HG02840 (cell line): ENCODE results near the gene TEX29.

Experiments
- ATAC-seq: cut with Tn5 transposase; IDR thresholded peaks from one replicate; pipeline ENCODE4 v1.9.1; 2021; ENCODE audit warnings: mild to moderate bottlenecking, moderate library complexity, moderate number of reproducible peaks; ENCODE audit not compliant: unreplicated experiment, low FRiP score

The TEX29 gene

DNA sequence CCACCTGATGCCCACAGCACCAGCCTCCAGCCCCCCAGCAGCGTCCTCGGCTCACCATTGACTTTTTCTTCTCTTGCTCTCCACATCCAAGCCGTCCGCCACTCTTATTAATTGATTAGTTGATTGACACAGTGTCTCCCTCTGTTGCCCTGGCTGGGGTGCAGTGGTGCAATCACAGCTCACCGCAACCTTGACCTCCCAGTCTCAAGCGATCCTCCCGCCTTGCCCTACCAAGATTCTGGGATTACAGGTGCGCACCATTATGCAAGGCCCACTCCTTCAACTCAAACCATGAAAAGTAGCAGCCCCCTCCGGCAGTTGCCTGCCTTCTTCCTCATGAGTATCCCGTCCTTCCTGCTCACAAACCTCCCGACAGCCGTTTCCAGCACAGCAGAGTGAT, 921 bp upstream of the TEX29 start:
- ATAC-seq: no peak

GRCh38 chr13:111322001-111322915, 1.8 kb downstream of the TEX29 start:
- no peak for ATAC-seq

- ATAC-seq: no peak
These were observed 2.5 kb downstream of the TEX29 start for GRCh38 chr13:111322916-111323331.

DNA sequence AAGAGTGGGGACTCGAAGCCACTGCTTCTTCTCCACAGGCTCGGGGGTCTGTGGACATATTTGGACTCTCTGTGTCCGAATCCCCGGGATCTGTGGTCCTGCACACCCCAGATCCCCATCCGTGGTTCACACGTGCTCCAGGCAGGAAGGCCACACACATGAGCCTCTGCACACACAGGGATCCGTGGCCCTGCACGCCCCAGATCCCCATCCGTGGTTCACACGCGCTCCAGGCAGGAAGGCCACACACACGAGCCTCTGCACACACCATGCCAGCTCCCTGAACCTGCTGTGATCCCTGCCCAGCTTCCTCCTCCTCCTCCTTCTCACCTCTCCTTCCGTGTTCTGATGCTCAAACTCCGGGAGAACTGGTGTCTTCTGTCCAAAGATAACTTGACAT, 3.1 kb downstream of the TEX29 start:
- no peak for ATAC-seq

DNA sequence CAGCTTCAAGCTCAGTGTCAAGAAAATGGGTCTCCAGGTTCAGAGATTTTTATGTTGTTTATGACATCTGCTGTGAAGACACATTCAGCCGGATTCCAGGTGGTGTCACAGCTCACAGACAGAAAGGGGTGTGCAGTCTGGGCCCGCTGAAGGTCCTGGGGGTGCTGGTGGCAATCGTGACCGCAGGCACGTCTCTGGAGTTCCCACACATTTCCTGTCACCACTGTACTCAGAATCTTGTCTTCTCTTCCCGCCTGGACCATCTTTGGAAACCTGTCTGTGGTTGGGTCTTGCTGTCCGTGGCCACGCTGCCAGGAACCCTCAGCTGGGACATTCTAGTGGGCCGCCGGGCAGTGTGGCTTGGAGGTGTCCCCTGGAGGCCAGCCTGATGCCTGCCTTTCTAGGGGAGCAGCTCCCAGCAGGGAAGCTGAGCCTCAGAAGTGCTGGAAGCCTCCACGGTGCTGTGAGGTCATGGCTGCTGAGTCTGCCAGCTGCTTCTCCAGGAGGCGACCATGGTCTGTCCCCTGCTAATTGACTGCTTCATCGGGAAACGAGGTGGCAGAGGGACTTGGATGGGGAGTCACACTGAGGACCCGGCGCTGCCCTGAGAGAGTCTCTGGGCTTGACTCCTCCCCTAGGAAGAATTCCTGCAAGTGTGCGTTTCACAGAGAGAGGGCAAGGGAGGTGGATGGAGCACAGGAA, 3.7 kb downstream of the TEX29 start:
- ATAC-seq: no peak

DNA sequence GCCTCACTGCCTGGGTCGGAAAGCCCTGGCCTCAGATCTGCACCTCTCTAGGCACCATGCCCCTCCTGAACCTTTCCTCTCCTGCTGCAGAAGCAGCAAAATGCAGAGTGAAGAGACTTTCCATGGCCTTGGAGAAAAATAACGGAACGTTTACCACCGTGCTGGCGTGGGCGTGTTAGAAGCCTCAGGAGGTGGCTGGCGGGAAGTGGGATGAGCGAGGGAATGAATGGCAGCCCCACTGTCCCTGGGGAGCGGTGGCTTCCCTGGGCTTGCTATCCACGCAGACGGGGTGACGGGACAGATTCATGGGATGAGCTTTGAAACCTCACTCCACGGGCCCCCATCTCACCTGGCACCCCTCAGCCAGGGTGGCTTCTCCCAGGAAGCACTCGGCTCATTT, 4.3 kb downstream of the TEX29 start:
- ATAC-seq: no peak

- ATAC-seq: no peak
These were observed 4.9 kb downstream of the TEX29 start for GRCh38 chr13:111325146-111325890.

DNA sequence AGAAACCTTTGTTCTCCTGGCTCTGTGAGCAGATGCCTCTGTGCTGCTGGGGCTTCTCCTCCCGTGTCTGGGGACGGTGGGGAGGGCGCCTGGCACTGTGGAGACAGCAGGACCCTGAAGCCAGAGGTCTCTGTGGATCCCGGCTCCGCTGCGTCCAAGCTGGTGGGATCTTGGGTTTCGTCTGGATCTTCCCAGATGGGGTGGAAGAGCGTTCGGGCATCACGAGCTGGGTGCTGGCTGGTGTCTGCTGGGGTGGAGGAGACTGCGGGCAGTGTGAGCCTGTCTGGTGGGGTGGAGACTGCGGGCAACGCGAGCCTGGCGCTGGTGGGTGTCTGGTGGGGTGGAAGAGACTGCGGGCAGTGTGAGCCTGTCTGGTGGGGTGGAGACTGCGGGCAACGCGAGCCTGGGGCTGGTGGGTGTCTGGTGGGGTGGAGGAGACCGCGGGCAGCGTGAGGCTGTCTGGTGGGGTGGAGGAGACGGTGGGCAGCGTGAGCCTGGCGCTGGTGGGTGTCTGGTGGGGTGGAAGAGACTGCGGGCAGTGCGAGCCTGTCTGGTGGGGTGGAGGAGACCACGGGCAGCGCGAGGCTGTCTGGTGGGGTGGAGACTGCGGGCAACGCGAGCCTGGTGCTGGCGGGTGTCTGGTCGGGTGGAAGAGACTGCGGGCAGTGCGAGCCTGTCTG, 5.6 kb downstream of the TEX29 start:
- no peak for ATAC-seq

DNA sequence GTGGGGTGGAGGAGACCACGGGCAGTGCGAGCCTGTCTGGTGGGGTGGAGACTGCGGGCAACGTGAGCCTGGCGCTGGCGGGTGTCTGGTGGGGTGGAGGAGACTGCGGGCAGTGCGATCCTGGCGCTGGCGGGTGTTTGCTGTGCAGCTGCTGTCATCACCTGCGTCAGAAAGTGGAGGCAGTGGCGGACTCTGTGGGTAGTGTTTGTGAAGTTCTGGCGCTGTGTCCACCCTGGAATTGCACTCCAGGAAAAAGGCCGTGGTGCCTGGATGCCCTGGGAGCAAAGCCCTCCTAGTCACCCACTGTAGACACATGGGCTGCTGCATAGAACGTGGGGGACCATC, 6.2 kb downstream of the TEX29 start:
- no peak for ATAC-seq

- no peak for ATAC-seq
These were observed 6.7 kb downstream of the TEX29 start for GRCh38 chr13:111326981-111327642.

DNA sequence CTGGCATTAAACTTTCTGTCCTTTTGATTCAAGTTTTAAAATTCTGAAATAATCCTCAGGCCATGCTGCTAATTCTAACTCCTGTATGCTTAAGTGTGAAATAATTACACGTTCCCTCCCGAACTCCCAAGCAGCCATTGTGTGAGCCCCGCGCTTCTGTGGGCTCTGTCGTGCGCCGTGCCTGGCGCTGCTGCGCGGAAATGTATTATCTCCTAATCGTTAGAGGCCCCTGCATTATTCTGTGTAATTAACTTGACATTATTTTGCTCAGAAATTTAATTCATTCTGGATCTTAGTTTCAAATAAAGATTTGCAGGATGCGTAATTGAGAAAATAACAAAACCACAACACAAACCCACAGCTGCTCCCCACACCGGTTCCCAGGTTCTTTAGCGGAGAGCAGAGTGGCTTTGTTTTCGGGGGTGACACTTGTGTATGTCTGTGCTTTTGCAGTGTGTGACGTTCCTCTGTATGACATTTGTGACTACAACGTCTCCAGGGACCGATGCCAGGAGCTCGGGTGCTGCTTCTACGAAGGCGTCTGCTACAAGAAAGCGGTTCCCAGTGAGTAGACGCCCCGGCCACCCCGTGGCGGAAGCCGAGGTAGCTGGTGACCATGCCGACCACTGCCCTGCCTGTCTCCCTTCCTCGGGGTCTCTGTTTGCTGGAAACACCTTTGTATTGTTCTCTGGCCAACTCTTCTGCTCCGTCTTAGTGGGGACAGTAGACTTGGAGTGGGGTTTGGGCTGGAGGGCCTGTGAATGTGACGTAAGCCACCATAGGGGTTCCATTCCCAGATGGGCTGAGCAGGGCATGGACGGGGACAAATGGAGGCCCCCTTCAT, 7.5 kb downstream of the TEX29 start:
- no peak for ATAC-seq

- ATAC-seq: no peak
These were observed 8.3 kb downstream of the TEX29 start for GRCh38 chr13:111328574-111329410.

DNA sequence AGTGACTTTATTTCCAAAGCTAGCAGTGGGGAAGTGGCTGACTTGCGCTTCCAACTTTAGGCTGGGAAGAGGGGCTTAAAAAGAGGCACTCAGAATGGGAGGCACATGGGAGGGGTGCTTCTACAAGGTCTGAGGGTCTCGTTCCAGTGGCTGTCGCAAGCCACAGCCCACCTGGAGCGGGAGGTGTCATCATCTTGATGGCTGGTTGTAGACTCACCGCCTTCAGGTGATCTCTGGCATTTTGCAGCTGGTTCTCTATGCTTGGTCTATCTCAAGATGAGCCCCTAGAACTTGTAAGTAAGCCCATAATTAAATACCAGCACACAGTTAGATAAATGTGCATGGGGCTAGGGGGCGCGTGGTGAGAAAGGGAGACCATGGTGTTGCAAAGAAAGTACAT, 9.2 kb downstream of the TEX29 start:
- no peak for ATAC-seq

- ATAC-seq: no peak
These were observed 9.7 kb downstream of the TEX29 start for GRCh38 chr13:111330066-111330610.

DNA sequence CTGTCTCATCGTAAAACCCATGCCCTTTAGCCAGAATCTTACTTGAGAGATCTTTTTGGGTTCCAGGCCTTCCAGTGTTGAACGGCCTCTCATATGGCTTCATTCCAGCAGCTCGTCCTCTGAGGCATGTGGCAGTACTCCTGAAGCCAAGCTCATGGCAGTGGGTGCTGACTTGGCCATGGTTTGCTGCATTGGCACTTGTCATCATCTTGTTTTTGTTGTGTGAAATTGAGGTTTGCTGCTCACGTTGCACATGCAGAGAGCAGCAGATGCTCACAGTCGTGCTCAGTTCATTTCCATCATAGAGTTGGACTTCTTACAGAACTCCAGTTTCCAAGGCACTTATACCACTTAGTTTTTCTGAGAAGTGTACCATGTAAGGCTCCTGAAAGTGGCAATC, 14.9 kb downstream of the TEX29 start:
- ATAC-seq: no peak

GRCh38 chr13:111336666-111337065, 16.2 kb downstream of the TEX29 start:
- no peak for ATAC-seq

DNA sequence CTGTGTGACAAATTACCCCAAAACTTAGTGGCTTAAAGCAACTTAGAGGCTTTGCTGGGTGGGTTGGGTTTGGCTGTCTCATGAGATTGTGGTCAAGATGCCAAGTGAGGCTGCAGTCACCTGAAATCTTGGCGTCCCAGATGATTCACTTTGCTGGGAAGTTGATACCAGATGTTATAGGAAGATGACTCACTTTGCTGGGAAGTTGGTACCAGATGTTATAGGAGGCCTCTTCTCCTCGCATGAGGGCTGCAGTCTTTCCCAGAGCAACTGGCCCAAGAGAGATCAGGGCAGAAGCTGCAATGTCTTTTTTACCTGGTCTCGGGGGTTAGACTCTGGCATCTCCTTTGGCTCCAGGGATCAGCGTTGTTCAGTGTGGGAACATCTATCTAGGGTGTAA, 16.8 kb downstream of the TEX29 start:
- no peak for ATAC-seq

- ATAC-seq: no peak
These were observed 17.3 kb downstream of the TEX29 start for GRCh38 chr13:111337741-111338140.
